ENCODE measurements around the gene CLDN22. TPM values are rescaled to one million over a fixed set of nuclear protein-coding genes. Genes with fewer than 3 reads are reported as not detected.

CLDN22 gene
- polyA plus RNA-seq, 1 donor from 2014 or later: not detected

GRCh38 chr4:183352546-183352945 is 32.5 kb upstream of the CLDN22 start:
- Mint-ChIP-seq H3K36me3 (peaks cover 6% of the 10 kb centered on the region), H3K27ac (no peak overlapping the region), H3K4me1 (peaks cover 0 to 3% (median 0%) of the 10 kb centered on the region in 3 donors), H3K4me3 (no peak overlapping the region), H3K9me3 (peaks cover 0 to 6% (median 2%) of the 10 kb centered on the region in 3 donors), H3K27me3 (peaks cover 21% of the 10 kb centered on the region)

DNA sequence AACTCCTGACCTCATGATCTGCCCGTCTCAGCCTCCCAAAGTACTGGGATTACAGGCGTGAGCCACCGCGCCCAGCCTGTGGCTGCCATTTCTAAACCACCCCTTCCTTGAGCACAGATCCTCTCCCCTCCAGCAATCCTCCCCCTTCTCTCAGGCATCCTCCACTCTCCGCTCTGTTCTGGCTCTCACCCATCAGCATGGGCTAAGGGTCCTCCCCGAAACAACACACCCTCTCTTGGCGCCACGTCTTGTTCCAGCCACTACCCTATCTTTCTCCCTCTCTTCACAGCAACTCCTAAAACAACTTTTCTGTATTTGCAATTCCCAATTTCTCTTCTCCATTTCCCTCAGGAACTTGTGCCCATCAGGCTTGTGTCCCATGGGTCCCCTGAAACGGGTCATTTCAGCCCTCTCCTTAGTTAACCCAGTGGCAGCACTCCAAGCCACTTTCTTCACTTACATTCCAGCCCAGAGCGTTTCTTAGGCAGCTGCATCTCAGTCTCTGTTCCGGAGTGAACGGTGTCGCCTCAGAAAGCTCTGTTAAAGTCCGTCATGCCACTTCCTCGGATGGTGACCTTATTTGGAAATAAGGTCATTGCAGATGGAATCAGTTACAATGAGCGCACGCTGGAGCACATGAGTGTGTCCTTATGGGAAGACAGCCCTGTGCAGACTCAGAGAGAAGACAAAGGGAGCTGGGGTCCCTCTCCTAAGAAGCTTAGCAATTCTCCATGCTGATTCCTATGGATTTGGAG is 30.4 kb upstream of the CLDN22 start:
- Mint-ChIP-seq H3K4me3 (no peak overlapping the region), H3K9me3 (peaks cover 0 to 6% (median 2%) of the 10 kb centered on the region in 3 donors), H3K4me1 (no peaks in the 10 kb centered on the region), H3K27me3 (peaks cover 24% of the 10 kb centered on the region), H3K36me3 (peaks cover 5% of the 10 kb centered on the region), H3K27ac (no peak overlapping the region)

GRCh38 chr4:183349673-183350072 is 29.6 kb upstream of the CLDN22 start:
- H3K36me3 Mint-ChIP-seq: peaks cover 5% of the 10 kb centered on the region
- peaks cover 26% of the 10 kb centered on the region for H3K27me3 Mint-ChIP-seq
- no peak overlapping the region for H3K27ac Mint-ChIP-seq
- H3K4me1 Mint-ChIP-seq: no peaks in the 10 kb centered on the region
- H3K9me3 Mint-ChIP-seq: peaks cover 0 to 6% (median 2%) of the 10 kb centered on the region in 3 donors
- H3K4me3 Mint-ChIP-seq: no peak overlapping the region

DNA sequence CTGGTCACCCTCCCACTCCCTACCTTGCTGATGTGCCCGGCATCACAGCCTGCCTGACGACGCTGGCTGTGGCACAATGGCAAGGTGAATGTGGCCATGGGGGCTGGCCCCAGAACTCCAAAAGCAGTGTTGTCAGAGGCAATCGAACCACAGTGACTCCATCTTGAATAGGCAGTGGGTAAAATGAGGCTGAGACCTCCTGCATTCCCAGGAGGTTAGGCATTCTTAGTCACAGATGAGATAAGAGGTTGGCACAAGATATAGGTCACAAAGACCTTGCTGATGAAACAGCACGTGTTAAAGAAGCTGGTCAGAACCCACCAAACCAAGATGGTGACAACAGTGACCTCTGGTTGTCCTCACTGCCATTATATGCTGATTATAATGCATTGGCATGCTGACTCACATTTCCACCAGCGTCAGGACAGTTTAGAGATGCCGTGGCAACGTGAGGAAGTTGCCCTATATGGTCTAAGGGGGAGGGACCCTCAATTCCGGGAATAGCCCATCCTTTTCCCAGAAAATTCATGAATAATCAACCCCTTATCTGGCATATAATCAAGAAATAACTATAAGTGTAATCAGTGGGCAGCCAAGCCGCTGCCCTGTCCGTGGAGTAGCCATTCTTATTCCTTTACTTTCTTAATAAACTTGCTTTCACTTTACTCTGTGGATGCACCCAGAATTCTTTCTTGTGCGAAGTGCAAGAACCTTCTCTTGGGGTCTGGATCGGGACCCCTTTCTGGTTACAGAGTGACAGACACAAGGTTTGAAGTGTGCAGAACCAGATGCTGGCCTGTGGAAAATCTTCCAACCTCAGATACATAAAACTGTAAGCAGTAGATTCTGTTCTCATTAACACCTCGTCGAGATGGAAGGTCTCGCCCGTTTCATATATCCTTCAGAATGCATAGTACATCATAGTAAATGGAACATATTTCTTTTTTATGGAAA is 28.9 kb upstream of the CLDN22 start:
- Mint-ChIP-seq H3K4me1 (no peaks in the 10 kb centered on the region), H3K27ac (no peak overlapping the region), H3K4me3 (no peak overlapping the region), H3K9me3 (peaks cover 0 to 6% (median 2%) of the 10 kb centered on the region in 3 donors), H3K27me3 (peaks cover 26% of the 10 kb centered on the region), H3K36me3 (peaks cover 5% of the 10 kb centered on the region)

GRCh38 chr4:183348136-183348535 is 28.1 kb upstream of the CLDN22 start:
- Mint-ChIP-seq H3K27ac (no peak overlapping the region), H3K4me1 (no peaks in the 10 kb centered on the region), H3K36me3 (peaks cover 5% of the 10 kb centered on the region), H3K27me3 (peaks cover 31% of the 10 kb centered on the region), H3K9me3 (peaks cover 0 to 6% (median 2%) of the 10 kb centered on the region in 3 donors), H3K4me3 (no peak overlapping the region)

DNA sequence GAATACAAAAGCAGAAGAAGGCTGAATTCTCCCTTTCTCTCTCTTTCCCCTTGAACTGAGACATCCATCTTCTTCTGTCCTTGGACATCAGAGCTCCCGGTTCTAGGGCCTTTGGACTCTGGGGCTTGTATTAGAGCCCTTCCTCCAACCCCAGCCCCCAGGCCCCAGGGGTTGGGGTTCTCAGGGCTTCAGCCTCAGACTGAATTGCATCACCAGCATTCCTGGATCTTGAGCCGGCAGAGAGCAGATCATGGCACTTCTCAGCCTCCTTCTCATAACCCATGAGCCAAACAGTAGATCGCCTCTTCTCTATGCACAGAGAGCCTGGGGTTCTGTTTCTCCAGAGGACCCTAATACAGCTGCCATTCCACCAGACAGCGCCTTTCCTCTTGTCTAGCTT is 27.5 kb upstream of the CLDN22 start:
- Mint-ChIP-seq H3K9me3 (peaks cover 0 to 6% (median 2%) of the 10 kb centered on the region in 3 donors), H3K27ac (no peak overlapping the region), H3K27me3 (peaks cover 33% of the 10 kb centered on the region), H3K4me1 (no peaks in the 10 kb centered on the region), H3K4me3 (no peak overlapping the region), H3K36me3 (peaks cover 5% of the 10 kb centered on the region)

GRCh38 chr4:183347146-183347545 is 27.1 kb upstream of the CLDN22 start:
- Mint-ChIP-seq H3K4me1 (no peaks in the 10 kb centered on the region), H3K9me3 (peaks cover 0 to 6% (median 2%) of the 10 kb centered on the region in 3 donors), H3K27ac (no peak overlapping the region), H3K27me3 (peaks cover 32% of the 10 kb centered on the region), H3K36me3 (peaks cover 5% of the 10 kb centered on the region), H3K4me3 (no peak overlapping the region)

DNA sequence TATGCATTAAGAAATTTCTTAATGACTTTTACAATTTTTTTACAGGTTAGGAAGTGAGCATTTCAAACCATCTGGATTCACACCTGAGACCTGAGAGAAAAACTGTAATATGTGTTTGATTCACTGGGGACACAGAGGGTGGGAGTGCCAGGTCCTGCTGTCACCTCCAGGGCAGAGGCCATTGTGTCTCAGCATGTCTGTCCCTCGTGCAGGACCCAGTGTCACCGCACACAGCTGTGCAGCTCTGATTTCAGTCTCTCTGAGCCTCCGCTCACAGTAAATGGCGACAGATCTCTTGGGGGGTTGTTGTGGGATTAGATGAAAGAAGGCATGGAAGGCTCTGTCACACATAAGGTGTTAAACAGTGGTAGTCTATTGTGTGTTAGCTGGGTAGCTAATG is 25.2 kb upstream of the CLDN22 start:
- Mint-ChIP-seq H3K27me3 (peaks cover 25% of the 10 kb centered on the region), H3K36me3 (peaks cover 2% of the 10 kb centered on the region), H3K27ac (no peak overlapping the region), H3K4me3 (no peak overlapping the region), H3K4me1 (no peaks in the 10 kb centered on the region), H3K9me3 (peaks cover under 1 to 1% (median 1%) of the 10 kb centered on the region in 3 donors)

- no peak overlapping the region for H3K4me3 Mint-ChIP-seq
- H3K36me3 Mint-ChIP-seq: peaks cover 1% of the 10 kb centered on the region
- no peak overlapping the region for H3K27ac Mint-ChIP-seq
- H3K27me3 Mint-ChIP-seq: peaks cover 25% of the 10 kb centered on the region
- H3K9me3 Mint-ChIP-seq: peaks cover 0 to 1% (median 0%) of the 10 kb centered on the region in 3 donors
- no peaks in the 10 kb centered on the region for H3K4me1 Mint-ChIP-seq
Observed at GRCh38 chr4:183344523-183345255, 24.6 kb upstream of the CLDN22 start.

DNA sequence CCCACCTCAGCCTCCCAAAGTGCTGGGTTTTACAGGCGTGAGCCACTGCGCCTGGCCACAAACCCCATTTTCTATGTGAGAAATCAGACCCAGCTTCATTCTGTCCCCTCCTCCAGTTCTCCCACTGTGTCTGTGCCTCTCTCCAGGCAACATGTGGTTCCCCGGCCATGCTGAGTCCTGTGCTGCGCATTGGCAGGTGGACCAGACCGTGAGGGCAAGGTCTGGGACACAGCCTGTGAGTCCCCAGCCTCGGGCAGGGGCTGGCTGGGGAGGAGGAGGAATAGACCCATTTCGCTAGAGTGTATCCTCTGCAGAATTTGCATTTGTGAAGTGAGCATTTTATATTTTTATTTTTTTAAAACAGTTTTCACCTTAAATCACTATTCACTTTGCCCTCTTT is 23.7 kb upstream of the CLDN22 start:
- Mint-ChIP-seq H3K4me3 (no peak overlapping the region), H3K27me3 (peaks cover 17% of the 10 kb centered on the region), H3K36me3 (no peaks in the 10 kb centered on the region), H3K27ac (no peak overlapping the region), H3K4me1 (no peaks in the 10 kb centered on the region), H3K9me3 (peaks cover 0 to 1% (median 0%) of the 10 kb centered on the region in 3 donors)

DNA sequence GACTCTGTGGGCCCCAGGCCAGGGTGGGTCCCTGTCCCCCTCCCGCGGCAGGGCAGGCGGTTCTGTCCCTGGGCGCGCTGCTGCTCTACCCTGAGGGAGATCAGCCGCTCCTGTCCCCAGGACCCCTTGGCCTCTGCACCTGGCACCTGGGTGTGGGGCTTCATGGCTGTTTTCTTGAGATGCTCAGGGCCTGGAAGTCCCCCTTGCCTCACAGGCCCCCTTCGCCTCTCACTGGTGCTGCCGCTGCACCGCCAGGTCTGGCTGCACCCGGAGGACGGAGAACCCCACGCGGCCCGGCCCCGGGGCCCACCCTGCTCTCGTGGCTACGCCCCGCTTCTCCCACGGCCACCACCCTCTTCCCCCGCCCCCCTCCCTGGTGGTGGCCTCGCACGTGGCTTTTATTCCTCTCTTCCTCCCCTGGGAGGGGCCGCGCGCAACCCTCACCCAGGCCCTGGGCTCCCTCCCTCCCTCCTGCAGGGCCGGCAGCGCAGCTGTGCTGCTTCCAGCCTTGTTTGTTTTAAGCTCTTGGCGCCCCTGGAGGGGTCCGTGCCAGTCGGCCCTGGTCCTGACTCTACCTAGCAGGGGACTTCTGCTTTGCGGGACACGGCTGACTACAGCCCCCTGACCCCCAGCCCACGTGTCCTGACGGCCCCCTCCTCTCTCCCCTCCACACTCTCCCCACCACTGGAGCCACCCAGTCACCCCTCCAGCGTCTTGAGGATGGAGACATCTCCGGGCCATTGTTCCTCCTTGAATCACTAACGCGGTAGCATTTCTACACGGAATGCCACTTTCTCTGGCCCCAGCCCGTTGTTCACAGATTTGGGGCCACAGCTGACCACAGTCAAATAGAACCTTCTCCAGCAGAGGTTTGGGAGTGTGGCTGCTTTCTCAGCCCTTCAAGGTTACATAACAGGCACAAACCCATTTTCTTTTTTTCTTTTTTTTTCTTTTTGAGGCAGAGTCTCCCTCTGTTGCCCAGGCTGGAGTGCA is 22.8 kb upstream of the CLDN22 start:
- H3K4me1 Mint-ChIP-seq: no peaks in the 10 kb centered on the region
- H3K4me3 Mint-ChIP-seq: no peak overlapping the region
- peaks cover 17% of the 10 kb centered on the region for H3K27me3 Mint-ChIP-seq

DNA sequence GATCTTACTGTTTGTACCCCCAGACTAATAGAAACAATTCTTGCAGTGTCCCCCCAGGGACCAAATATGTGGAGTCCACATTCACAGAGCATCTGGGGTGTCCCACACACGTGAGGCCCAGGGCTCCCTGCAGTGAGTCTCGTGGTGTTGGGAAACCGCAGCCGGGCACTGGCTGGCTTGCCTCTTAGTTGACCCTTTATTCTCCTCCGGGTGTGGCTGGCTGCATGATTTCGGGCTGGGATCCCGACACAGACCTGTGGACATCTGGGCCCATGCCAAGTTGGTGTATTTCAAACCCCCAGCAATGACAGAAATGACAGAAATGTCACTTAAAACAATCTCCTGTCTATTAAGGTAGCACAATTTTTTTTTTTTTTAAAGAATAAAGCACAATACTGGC is 17.8 kb upstream of the CLDN22 start:
- Mint-ChIP-seq H3K4me3 (no peak overlapping the region), H3K27me3 (peaks cover 5% of the 10 kb centered on the region), H3K27ac (no peak overlapping the region), H3K36me3 (peaks cover 1% of the 10 kb centered on the region), H3K4me1 (no peaks in the 10 kb centered on the region), H3K9me3 (peaks cover 0 to 1% (median 1%) of the 10 kb centered on the region in 3 donors)

More for the DNA sequence above, 22.8 kb upstream of the CLDN22 start:
- H3K9me3 Mint-ChIP-seq: peaks cover 0 to 1% (median 1%) of the 10 kb centered on the region in 3 donors
- H3K27ac Mint-ChIP-seq: no peak overlapping the region
- no peaks in the 10 kb centered on the region for H3K36me3 Mint-ChIP-seq

DNA sequence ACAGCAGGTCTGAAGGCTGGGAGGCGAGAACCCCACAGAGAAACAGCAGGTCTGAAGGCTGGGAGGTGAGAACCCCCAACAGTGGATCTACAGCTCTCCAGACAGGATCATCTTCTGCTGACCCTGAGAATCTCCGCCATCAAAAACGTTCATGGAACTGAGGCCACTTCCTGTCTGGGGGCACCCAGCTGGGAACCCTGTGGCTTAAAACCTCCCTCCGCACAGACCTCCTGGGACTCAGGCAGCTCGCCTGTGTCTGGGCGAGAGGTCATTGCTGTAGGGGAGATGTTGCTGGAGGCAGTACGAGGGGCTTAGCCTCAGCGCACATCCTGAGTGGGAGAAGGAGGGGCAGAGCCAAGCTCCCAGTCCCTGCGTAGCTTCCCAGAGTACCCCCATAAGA is 17.3 kb upstream of the CLDN22 start:
- Mint-ChIP-seq H3K36me3 (peaks cover 1% of the 10 kb centered on the region), H3K4me3 (no peak overlapping the region), H3K9me3 (peaks cover 0 to 1% (median 1%) of the 10 kb centered on the region in 3 donors), H3K27me3 (peaks cover 5% of the 10 kb centered on the region), H3K4me1 (no peaks in the 10 kb centered on the region), H3K27ac (no peak overlapping the region)
